ENCODE data around the gene CAVIN1.

- TF ChIP-seq CTCF (IDR thresholded peaks at IDR 0.05; ENCODE audit: low read depth, low read length, poor library complexity, severe bottlenecking), result no peak
- no peak; the same call in 1 of the 2 replicates for TF ChIP-seq EZH2phosphoT487 (IDR thresholded peaks at IDR 0.05; ENCODE audit: borderline replicate concordance, low read length)
These were observed 36.0 kb downstream of the CAVIN1 start for GRCh38 chr17:42386777-42387657.
